IPS-18c (cell line): ENCODE data around the gene PDZD4.
A peak's percentile ranks its signal among the peaks of the same experiment; 100 is the strongest.
"Not testable (repeated sequence)": the region's sequence is repeated elsewhere in the genome, so short reads cannot be mapped to it uniquely, and the experiment has no call there.

Experiments used
- H3K4me3 ChIP-seq: 2 replicates; pipeline ENCODE4 v1.7.0; 2013; ENCODE audit warnings: low read depth, mild to moderate bottlenecking, low read length, moderate library complexity; ENCODE audit not compliant: insufficient read depth
- H3K9me3 ChIP-seq: one replicate; pipeline ENCODE4 v1.6.1; 2013; ENCODE audit warnings: mild to moderate bottlenecking, low read length, moderate library complexity; ENCODE audit not compliant: control insufficient read depth, insufficient read depth

Gene PDZD4

GRCh38 chrX:153824348-153824747, 6.0 kb downstream of the PDZD4 start:
- Histone ChIP-seq H3K9me3 (peaks cover 14% of the 10 kb centered on the region), H3K4me3 (no peak overlapping the region)

GRCh38 chrX:153821066-153821465, 9.3 kb downstream of the PDZD4 start:
- Histone ChIP-seq H3K4me3 (no peak overlapping the region), H3K9me3 (peaks cover 14% of the 10 kb centered on the region)

GRCh38 chrX:153820601-153821000, 9.7 kb downstream of the PDZD4 start:
- Histone ChIP-seq H3K4me3 (no peak overlapping the region), H3K9me3 (peaks cover 12% of the 10 kb centered on the region)

- peak overlapping the region; percentile 26 for H3K4me3 ChIP-seq
- peaks cover 10% of the 10 kb centered on the region for H3K9me3 ChIP-seq
Measured at GRCh38 chrX:153819384-153820040, 10.8 kb downstream of the PDZD4 start.

- Histone ChIP-seq H3K4me3 (peak overlapping the region; percentile 46), H3K9me3 (peaks cover 9% of the 10 kb centered on the region)
Measured at GRCh38 chrX:153818571-153819383, 11.6 kb downstream of the PDZD4 start.

- not testable (repeated sequence) for H3K4me3 ChIP-seq, H3K9me3 ChIP-seq
Measured at GRCh38 chrX:153818064-153818463, 12.3 kb downstream of the PDZD4 start.

- Histone ChIP-seq H3K9me3 (peaks cover 2% of the 10 kb centered on the region), H3K4me3 (no peak overlapping the region)
Measured at GRCh38 chrX:153816831-153817690, 13.3 kb downstream of the PDZD4 start.

GRCh38 chrX:153814591-153815315, 15.6 kb downstream of the PDZD4 start:
- Histone ChIP-seq H3K4me3 (no peak overlapping the region), H3K9me3 (peaks cover 2% of the 10 kb centered on the region)

- Histone ChIP-seq H3K9me3 (peaks cover 2% of the 10 kb centered on the region), H3K4me3 (no peak overlapping the region)
Measured at GRCh38 chrX:153813161-153813560, 17.2 kb downstream of the PDZD4 start.

- H3K4me3 ChIP-seq, result no peak overlapping the region
- H3K9me3 ChIP-seq, result peaks cover 5% of the 10 kb centered on the region
Measured at GRCh38 chrX:153812220-153812619, 18.1 kb downstream of the PDZD4 start.

GRCh38 chrX:153807976-153808375, 22.4 kb downstream of the PDZD4 start:
- no peak overlapping the region; the same call in 1 of the 2 replicates for H3K4me3 ChIP-seq
- peaks cover 17% of the 10 kb centered on the region for H3K9me3 ChIP-seq

GRCh38 chrX:153806999-153807575, 23.3 kb downstream of the PDZD4 start:
- no peak overlapping the region for H3K4me3 ChIP-seq
- peaks cover 20% of the 10 kb centered on the region for H3K9me3 ChIP-seq

GRCh38 chrX:153805436-153805835, 24.9 kb downstream of the PDZD4 start:
- H3K4me3 ChIP-seq, result no peak overlapping the region
- H3K9me3 ChIP-seq, result peaks cover 23% of the 10 kb centered on the region

GRCh38 chrX:153804621-153805020, 25.7 kb downstream of the PDZD4 start:
- Histone ChIP-seq H3K9me3 (peaks cover 23% of the 10 kb centered on the region), H3K4me3 (no peak overlapping the region)

GRCh38 chrX:153804100-153804595, 26.2 kb downstream of the PDZD4 start:
- peaks cover 23% of the 10 kb centered on the region for H3K9me3 ChIP-seq

GRCh38 chrX:153803211-153804099, 26.9 kb downstream of the PDZD4 start:
- Histone ChIP-seq H3K9me3 (peaks cover 23% of the 10 kb centered on the region), H3K4me3 (no peak overlapping the region)

More at GRCh38 chrX:153804100-153804595, 26.2 kb downstream of the PDZD4 start:
- H3K4me3 ChIP-seq, result no peak overlapping the region
